GM19463 (cell line): ENCODE results near the gene PSMC4.

Experiments used
- ATAC-seq: cut with Tn5 transposase; IDR thresholded peaks from one replicate; pipeline ENCODE4 v1.9.1; 2021; ENCODE audit warnings: mild to moderate bottlenecking, moderate library complexity; ENCODE audit not compliant: unreplicated experiment

Gene PSMC4

GRCh38 chr19:39970675-39971379 is at the start of gene PSMC4:
Gene PSMC4 (plus strand): TSS chr19:39971165. CDS start chr19:39971203, 38 bp downstream.
- ATAC-seq: peak; percentile 96

GRCh38 chr19:39923862-39924261 is 47.1 kb upstream of the PSMC4 start:
- no peak for ATAC-seq

GRCh38 chr19:39924389-39924788 is 46.6 kb upstream of the PSMC4 start:
- no peak for ATAC-seq

GRCh38 chr19:39924952-39925351 is 46.0 kb upstream of the PSMC4 start:
- no peak for ATAC-seq

- no peak for ATAC-seq
These were observed 44.7 kb upstream of the PSMC4 start for GRCh38 chr19:39926170-39926760.

- ATAC-seq: no peak
These were observed 43.9 kb upstream of the PSMC4 start for GRCh38 chr19:39927076-39927475.

- ATAC-seq: no peak
These were observed 43.2 kb upstream of the PSMC4 start for GRCh38 chr19:39927524-39928356.

- ATAC-seq: no peak
These were observed 42.6 kb upstream of the PSMC4 start for GRCh38 chr19:39928357-39928725.

- ATAC-seq: no peak
These were observed 41.2 kb upstream of the PSMC4 start for GRCh38 chr19:39929750-39930149.

GRCh38 chr19:39934584-39935363 is 36.2 kb upstream of the PSMC4 start, which contains the start of gene FCGBP:
Gene FCGBP (minus strand): TSS chr19:39934634.
- no peak for ATAC-seq

GRCh38 chr19:39935364-39935661 is 35.7 kb upstream of the PSMC4 start:
- no peak for ATAC-seq

- ATAC-seq: no peak
These were observed 34.9 kb upstream of the PSMC4 start for GRCh38 chr19:39936020-39936419.

- ATAC-seq: no peak
These were observed 34.3 kb upstream of the PSMC4 start for GRCh38 chr19:39936622-39937021.

GRCh38 chr19:39937094-39937720 is 33.8 kb upstream of the PSMC4 start:
- no peak for ATAC-seq

- no peak for ATAC-seq
These were observed 33.2 kb upstream of the PSMC4 start for GRCh38 chr19:39937787-39938186.

- no peak for ATAC-seq
These were observed 31.4 kb upstream of the PSMC4 start for GRCh38 chr19:39939556-39939955.

- no peak for ATAC-seq
These were observed 30.6 kb upstream of the PSMC4 start for GRCh38 chr19:39940221-39940833.

- no peak for ATAC-seq
These were observed 29.8 kb upstream of the PSMC4 start for GRCh38 chr19:39941151-39941550.

- peak; percentile 47 for ATAC-seq
These were observed 29.2 kb upstream of the PSMC4 start for GRCh38 chr19:39941615-39942365.

- ATAC-seq: no peak
These were observed 28.6 kb upstream of the PSMC4 start for GRCh38 chr19:39942366-39942730.
